Measurements from ENCODE around the gene POFUT1.
"Not testable (repeated sequence)": the region's sequence is repeated elsewhere in the genome, so short reads cannot be mapped to it uniquely, and the experiment has no call there.

POFUT1 gene

GRCh38 chr20:32233286-32233685 is 25.6 kb downstream of the POFUT1 start:
- no peak for DNase-seq (ENCODE audit: low spot score)

GRCh38 chr20:32234135-32234808 is 26.6 kb downstream of the POFUT1 start:
- DNase-seq (ENCODE audit: low spot score) = no peak

GRCh38 chr20:32235331-32236047 is 27.8 kb downstream of the POFUT1 start:
- no peak for DNase-seq (ENCODE audit: low spot score)

GRCh38 chr20:32236048-32236533 is 28.4 kb downstream of the POFUT1 start:
- no peak for DNase-seq (ENCODE audit: low spot score)

- DNase-seq (ENCODE audit: low spot score) = no peak
Observed at GRCh38 chr20:32236819-32237218, 29.1 kb downstream of the POFUT1 start.

- no peak for DNase-seq (ENCODE audit: low spot score)
Observed at GRCh38 chr20:32237419-32237818, 29.7 kb downstream of the POFUT1 start.

- no peak for DNase-seq (ENCODE audit: low spot score)
Observed at GRCh38 chr20:32238483-32239425, 31.1 kb downstream of the POFUT1 start.

- DNase-seq (ENCODE audit: low spot score) = no peak
Observed at GRCh38 chr20:32240205-32240604, 32.5 kb downstream of the POFUT1 start.

GRCh38 chr20:32241807-32242206 is 34.1 kb downstream of the POFUT1 start:
- DNase-seq (ENCODE audit: low spot score) = peak; percentile 29

- DNase-seq (ENCODE audit: low spot score) = no peak
Observed at GRCh38 chr20:32244150-32244823, 36.6 kb downstream of the POFUT1 start.

GRCh38 chr20:32244959-32245358 is 37.3 kb downstream of the POFUT1 start:
- no peak for DNase-seq (ENCODE audit: low spot score)

- DNase-seq (ENCODE audit: low spot score) = not testable (repeated sequence)
Observed at GRCh38 chr20:32246208-32246607, 38.5 kb downstream of the POFUT1 start.

- no peak for DNase-seq (ENCODE audit: low spot score)
Observed at GRCh38 chr20:32248043-32248442, 40.4 kb downstream of the POFUT1 start.

GRCh38 chr20:32249030-32249738 is 41.5 kb downstream of the POFUT1 start:
- no peak for DNase-seq (ENCODE audit: low spot score)

- no peak for DNase-seq (ENCODE audit: low spot score)
Observed at GRCh38 chr20:32251470-32251869, 43.8 kb downstream of the POFUT1 start.

GRCh38 chr20:32252189-32252588 is 44.5 kb downstream of the POFUT1 start:
- no peak for DNase-seq (ENCODE audit: low spot score)

GRCh38 chr20:32260973-32261372 is 53.3 kb downstream of the POFUT1 start:
- not testable (repeated sequence) for DNase-seq (ENCODE audit: low spot score)

- no peak for DNase-seq (ENCODE audit: low spot score)
Observed at GRCh38 chr20:32261644-32262043, 54.0 kb downstream of the POFUT1 start.

- DNase-seq (ENCODE audit: low spot score) = no peak
Observed at GRCh38 chr20:32263398-32263954, 55.8 kb downstream of the POFUT1 start.

GRCh38 chr20:32271620-32272019 is 63.9 kb downstream of the POFUT1 start:
- no peak for DNase-seq (ENCODE audit: low spot score)
